Caco-2 (cell line): Measurements from ENCODE around the gene APLNR. TPM values are rescaled to one million over a fixed set of nuclear protein-coding genes. Genes with fewer than 3 reads are reported as not detected.
"Not testable (repeated sequence)": the region's sequence is repeated elsewhere in the genome, so short reads cannot be mapped to it uniquely, and the experiment has no call there.

Experiments used
- Bru-seq: library from RNA; stranded (reverse); fragments of 400-500 nt; gene quantifications from one replicate; lab custom pipeline; 2021; lab: Mats Ljungman, UMichigan
- BruChase-seq, 2 experiments: library from RNA; stranded (reverse); fragments of 400-500 nt; gene quantifications; one replicate each; lab custom pipeline; 2021; lab: Mats Ljungman, UMichigan
- BruUV-seq: library from RNA; stranded (reverse); fragments of 400-500 nt; replicated peaks from 2 replicates; lab custom pipeline; 2021; lab: Mats Ljungman, UMichigan
- CTCF ChIA-PET: fragments of 300-600 bp; sonication (Branson Sonifier 250); formaldehyde crosslinking; loops from one replicate; lab custom pipeline; 2022; ENCODE audit warnings: antibody characterized with exemption; lab: Charles Lee
- POLR2A ChIA-PET: fragments of 300-600 bp; sonication (Branson Sonifier 250); formaldehyde crosslinking; loops from one replicate; lab custom pipeline; 2022; ENCODE audit warnings: antibody characterized with exemption; lab: Charles Lee
- DNase-seq, 2 experiments: peaks; one replicate each; pipeline versions ENCODE4 v3.0.0 to v3.0.0-alpha.2; 2020 to 2022
- H3K27me3 ChIP-seq: replicated peaks from 2 replicates; pipeline ENCODE4 v1.6.0; 2011; ENCODE audit warnings: low read length; ENCODE audit not compliant: control insufficient read depth, insufficient read depth
- H3K36me3 ChIP-seq: 2 replicates; pipeline ENCODE4 v1.5.1; 2011; ENCODE audit warnings: low read length; ENCODE audit not compliant: control insufficient read depth, insufficient read depth
- H3K4me1 ChIP-seq: fragments of 250-450 bp; sonication (Bioruptor Pico); 2 replicates; pipeline ENCODE4 v1.5.1; 2020; ENCODE audit warnings: mild to moderate bottlenecking
- H3K4me3 ChIP-seq: 2 replicates; pipeline ENCODE4 v1.5.1; 2011; ENCODE audit warnings: low read depth, mild to moderate bottlenecking, control low read depth, low read length
- H3K9me3 ChIP-seq: fragments of 250-450 bp; sonication (Bioruptor Pico); 2 replicates; pipeline ENCODE4 v1.5.1; 2020; ENCODE audit warnings: mild to moderate bottlenecking, moderate library complexity
- H3K27ac Mint-ChIP-seq: one replicate; pipeline ENCODE4 v1.8.0; 2022; ENCODE audit warnings: mixed read lengths; ENCODE audit not compliant: unreplicated experiment
- H3K27me3 Mint-ChIP-seq: one replicate; pipeline ENCODE4 v1.8.0; 2022; ENCODE audit warnings: mixed read lengths; ENCODE audit not compliant: insufficient read depth, unreplicated experiment
- H3K36me3 Mint-ChIP-seq: one replicate; pipeline ENCODE4 v1.8.0; 2022; ENCODE audit warnings: mild to moderate bottlenecking, mixed read lengths; ENCODE audit not compliant: insufficient read depth, unreplicated experiment
- H3K4me1 Mint-ChIP-seq: one replicate; pipeline ENCODE4 v1.8.0; 2022; ENCODE audit warnings: low read depth, mixed read lengths; ENCODE audit not compliant: unreplicated experiment
- H3K4me3 Mint-ChIP-seq: one replicate; pipeline ENCODE4 v1.8.0; 2022; ENCODE audit warnings: mild to moderate bottlenecking, moderate library complexity, mixed read lengths; ENCODE audit not compliant: unreplicated experiment
- H3K9me3 Mint-ChIP-seq: one replicate; pipeline ENCODE4 v1.8.0; 2022; ENCODE audit warnings: mixed read lengths; ENCODE audit not compliant: unreplicated experiment
- CTCF ChIP-seq, 2 experiments: fragments of 200-600 bp in 1 of 2; IDR thresholded peaks; 1 replicate in 1 of 2; 2 replicates in 1 of 2; pipeline versions ENCODE4 v1.5.1 to v1.8.0; 2011 to 2022; ENCODE audit warnings: antibody characterized with exemption in 1 of 2, control low read depth in 1 of 2, inconsistent platforms in 1 of 2, low read depth in 1 of 2, low read length in 1 of 2, mild to moderate bottlenecking in 1 of 2, moderate library complexity in 1 of 2; ENCODE audit not compliant: insufficient read depth in 1 of 2, severe bottlenecking in 1 of 2, unreplicated experiment in 1 of 2
- intact Hi-C: fragments of 100-400 bp; cut with micrococcal nuclease; formaldehyde crosslinking; loops from one replicate; pipeline ENCODE4 v1.10.0; 2022; ENCODE audit not compliant: unreplicated experiment
- long read RNA-seq: library from polyadenylated mRNA; stranded (forward); transcript quantifications from one replicate; pipeline ENCODE4 v2.0.0, GENCODE V29; 2022
- total RNA-seq: library from RNA; stranded (reverse); gene quantifications from 2 replicates; pipeline ENCODE4 v1.2.3, GENCODE V29; 2022

APLNR gene
- total RNA-seq = not detected in 2 replicates
- not detected for Bru-seq, nascent RNA
- not detected for BruChase-seq, experiment 1, labeled RNA remaining after a 2-hour chase
- not detected for BruChase-seq, experiment 2, labeled RNA remaining after a 6-hour chase
- long read RNA-seq = 0 reads

- no peak within 1 kb of the TSS for H3K4me3 Mint-ChIP-seq
Observed at GRCh38 chr11:57237204-57237681, at the start of gene APLNR. TSS of gene APLNR (minus strand) at chr11:57237250. CDS start at chr11:57237004, 246 bp downstream.

GRCh38 chr11:57283231-57283990, 46.4 kb upstream of the APLNR start:
- Mint-ChIP-seq H3K27me3 (no peaks in the 10 kb centered on the region), H3K4me1 (peaks cover 35% of the 10 kb centered on the region), H3K36me3 (peaks cover 4% of the 10 kb centered on the region), H3K4me3 (no peak overlapping the region), H3K27ac (peak overlapping the region; percentile 65), H3K9me3 (no peaks in the 10 kb centered on the region)
- no peaks in the 10 kb centered on the region for H3K36me3 ChIP-seq
- no peak overlapping the region for H3K4me3 ChIP-seq
- intact Hi-C loops = no loop called here
- H3K9me3 ChIP-seq = no peaks in the 10 kb centered on the region
- no peaks in the 10 kb centered on the region for H3K27me3 ChIP-seq
- DNase-seq = no peak
- TF ChIP-seq CTCF (IDR thresholded peaks at IDR 0.05; ENCODE audit: insufficient read depth in 1 of 2, low read depth in 1 of 2, low read length in 1 of 2, severe bottlenecking in 1 of 2, unreplicated experiment in 1 of 2) = no peak
- ChIA-PET POLR2A (no interaction called here), CTCF (no interaction called here)
- BruUV-seq = no TSS peak
- H3K4me1 ChIP-seq = peaks cover 36% of the 10 kb centered on the region

More at GRCh38 chr11:57237204-57237681, at the start of gene APLNR:
- Histone ChIP-seq H3K9me3 (no peaks in the 10 kb centered on the region), H3K4me1 (no peaks in the 10 kb centered on the region), H3K36me3 (no peaks in the 10 kb centered on the region), H3K4me3 (no peak within 1 kb of the TSS), H3K27me3 (0 out of 2 replicates have a peak, but pooled peaks cover 2% of the 10 kb centered on the region)
- H3K4me1 Mint-ChIP-seq = no peaks in the 10 kb centered on the region
- intact Hi-C loops = no loop called here
- no peak within 1 kb of the TSS for H3K27ac Mint-ChIP-seq
- DNase-seq = no peak
- no peaks in the 10 kb centered on the region for H3K9me3 Mint-ChIP-seq
- TF ChIP-seq CTCF (IDR thresholded peaks at IDR 0.05; ENCODE audit: insufficient read depth in 1 of 2, low read depth in 1 of 2, low read length in 1 of 2, severe bottlenecking in 1 of 2, unreplicated experiment in 1 of 2) = no peak
- peaks cover 28% of the 10 kb centered on the region for H3K27me3 Mint-ChIP-seq
- POLR2A ChIA-PET = no interaction called here
- CTCF ChIA-PET = interaction anchor here (1.1 kb wide), 1 partner anchor 12 kb away, joined by 9 read pairs; no protein-coding TSS in a partner anchor
- BruUV-seq = no TSS peak
- no peaks in the 10 kb centered on the region for H3K36me3 Mint-ChIP-seq

- H3K4me3 ChIP-seq, intact Hi-C loops, H3K4me3 Mint-ChIP-seq, DNase-seq, H3K9me3 ChIP-seq, H3K36me3 Mint-ChIP-seq, H3K9me3 Mint-ChIP-seq, H3K27me3 ChIP-seq, H3K27ac Mint-ChIP-seq, H3K27me3 Mint-ChIP-seq, H3K36me3 ChIP-seq, BruUV-seq, CTCF ChIA-PET, POLR2A ChIA-PET: not testable (repeated sequence)
- peaks cover 36% of the 10 kb centered on the region for H3K4me1 ChIP-seq
- H3K4me1 Mint-ChIP-seq = peaks cover 35% of the 10 kb centered on the region
Observed at GRCh38 chr11:57281546-57281945, 44.5 kb upstream of the APLNR start.
